H1 (cell line): ENCODE data around the gene CNIH3. TPM values are rescaled to one million over a fixed set of nuclear protein-coding genes. Genes with fewer than 3 reads are reported as not detected.

Experiments
- CTCF ChIA-PET: fragments of 300-600 bp; sonication (Branson Sonifier 250); formaldehyde crosslinking; loops from one replicate; lab custom pipeline; 2021; ENCODE audit not compliant: partially characterized antibody; lab: Charles Lee
- POLR2A ChIA-PET: fragments of 300-600 bp; sonication (Branson Sonifier 250); formaldehyde crosslinking; loops from one replicate; lab custom pipeline; 2021; ENCODE audit warnings: inconsistent platforms; ENCODE audit not compliant: partially characterized antibody; lab: Charles Lee
- DNase-seq, 2 experiments: peaks; one replicate each; pipeline versions ENCODE4 v3.0.0 to v3.0.0-alpha.2; 2010 to 2022; ENCODE audit warnings: low spot score in 2 of 2, low read depth in 1 of 2, mixed read lengths in 1 of 2
- FAIRE-seq: peaks from 2 replicates; lab custom pipeline; 2011; peaks lifted over from hg19 to GRCh38; lab: Jason Lieb, UNC
- H2AFZ ChIP-seq: 2 replicates; pipeline ENCODE4 v1.8.1; 2012; ENCODE audit warnings: low read length, inconsistent platforms
- H2AK5ac ChIP-seq: 2 replicates; pipeline ENCODE4 v1.6.1; 2013; ENCODE audit warnings: low read depth, low read length
- H2BK120ac ChIP-seq: replicated peaks from 2 replicates; pipeline ENCODE3; 2013; ENCODE audit warnings: low read depth, low read length, inconsistent platforms
- H2BK12ac ChIP-seq: 2 replicates; pipeline ENCODE4 v1.6.1; 2013; ENCODE audit warnings: low read depth, low read length
- H2BK15ac ChIP-seq: 2 replicates; pipeline ENCODE4 v1.6.1; 2013; ENCODE audit warnings: low read length
- H2BK20ac ChIP-seq: 2 replicates; pipeline ENCODE4 v1.6.1; 2013; ENCODE audit warnings: low read length
- H2BK5ac ChIP-seq: 2 replicates; pipeline ENCODE4 v1.6.1; 2013; ENCODE audit warnings: low read depth, low read length
- H3K14ac ChIP-seq: 2 replicates; pipeline ENCODE4 v1.6.1; 2013; ENCODE audit warnings: inconsistent platforms; ENCODE audit not compliant: insufficient read length
- H3K18ac ChIP-seq: 2 replicates; pipeline ENCODE4 v1.6.1; 2013; ENCODE audit warnings: low read length; ENCODE audit errors: extremely low read depth
- H3K23ac ChIP-seq: 2 replicates; pipeline ENCODE4 v1.6.1; 2013; ENCODE audit warnings: inconsistent platforms; ENCODE audit not compliant: insufficient read length
- H3K23me2 ChIP-seq: 2 replicates; pipeline ENCODE4 v1.6.1; 2013; ENCODE audit warnings: low read depth, low read length
- H3K27ac ChIP-seq: 2 replicates; pipeline ENCODE4 v1.6.1; 2011; ENCODE audit warnings: low read depth, low read length, inconsistent platforms
- H3K27me3 ChIP-seq, 4 experiments: replicated peaks in 1 of 4; 1 replicate in 1 of 4; 2 replicates in 3 of 4; pipeline versions ENCODE4 v1.6.1 to v1.8.1; 2011 to 2013; ENCODE audit warnings: low read length in 3 of 4, mild to moderate bottlenecking in 3 of 4, inconsistent platforms in 2 of 4, mixed read lengths in 2 of 4, moderate library complexity in 1 of 4; ENCODE audit not compliant: control insufficient read depth in 3 of 4, insufficient read depth in 3 of 4; ENCODE audit errors: extremely low read depth in 1 of 4
- H3K36me3 ChIP-seq, 4 experiments: 2 replicates each; pipeline versions ENCODE4 v1.6.1 to v1.8.1; 2011 to 2013; ENCODE audit warnings: mild to moderate bottlenecking in 4 of 4, low read length in 3 of 4, moderate library complexity in 2 of 4, control low read depth in 1 of 4, inconsistent platforms in 1 of 4; ENCODE audit not compliant: insufficient read depth in 4 of 4, control insufficient read depth in 2 of 4
- H3K4ac ChIP-seq: replicated peaks from 2 replicates; pipeline ENCODE3; 2013; ENCODE audit warnings: low read length, low read depth, mixed read lengths, inconsistent platforms; ENCODE audit not compliant: insufficient read length
- H3K4me1 ChIP-seq, 4 experiments: replicated peaks in 1 of 4; 1 replicate in 1 of 4; 2 replicates in 3 of 4; pipeline versions ENCODE4 v1.6.1 to v1.8.1; 2011 to 2013; ENCODE audit warnings: low read length in 3 of 4, inconsistent platforms in 2 of 4, mixed read lengths in 1 of 4; ENCODE audit not compliant: insufficient read depth in 4 of 4, control insufficient read depth in 3 of 4
- H3K4me2 ChIP-seq, 2 experiments: 2 replicates each; pipeline versions ENCODE4 v1.6.1 to v1.8.1; 2011 to 2013; ENCODE audit warnings: low read depth in 2 of 2, low read length in 2 of 2, control low read depth in 1 of 2, inconsistent platforms in 1 of 2, mild to moderate bottlenecking in 1 of 2; ENCODE audit not compliant: insufficient read depth in 1 of 2
- H3K4me3 ChIP-seq, 4 experiments: fragments of 200-600, 300-600 bp in 1 of 4; sonication (generic), shearing (Covaris generic), sonication (Bioruptor Twin) in 1 of 4; 2 replicates each; pipeline versions ENCODE4 v1.5.1 to v1.8.1; 2011 to 2016; ENCODE audit warnings: low read length in 4 of 4, low read depth in 3 of 4, control low read depth in 2 of 4, inconsistent platforms in 2 of 4, mild to moderate bottlenecking in 2 of 4, mixed read lengths in 1 of 4, moderate library complexity in 1 of 4; ENCODE audit not compliant: insufficient read depth in 2 of 4; ENCODE audit errors: extremely low read depth in 1 of 4
- H3K56ac ChIP-seq: replicated peaks from 2 replicates; pipeline ENCODE3; 2013; ENCODE audit warnings: low read depth, mild to moderate bottlenecking, mixed read lengths, low read length, inconsistent platforms; ENCODE audit not compliant: insufficient read length
- H3K79me1 ChIP-seq: 2 replicates; pipeline ENCODE4 v1.6.1; 2013; ENCODE audit warnings: low read depth, low read length, control low read depth
- H3K79me2 ChIP-seq, 2 experiments: 2 replicates each; pipeline versions ENCODE4 v1.6.1 to v1.8.1; 2012 to 2013; ENCODE audit warnings: low read length in 2 of 2, mild to moderate bottlenecking in 2 of 2, inconsistent platforms in 1 of 2; ENCODE audit not compliant: insufficient read depth in 2 of 2, control insufficient read depth in 1 of 2
- H3K9ac ChIP-seq, 4 experiments: replicated peaks in 1 of 4; 1 replicate in 1 of 4; 2 replicates in 3 of 4; pipeline versions ENCODE4 v1.6.1 to v1.8.1; 2011 to 2013; ENCODE audit warnings: low read depth in 3 of 4, low read length in 3 of 4, control low read depth in 2 of 4, mild to moderate bottlenecking in 2 of 4, moderate library complexity in 2 of 4, inconsistent platforms in 1 of 4; ENCODE audit errors: extremely low read depth in 1 of 4
- H3K9me3 ChIP-seq, 2 experiments: 2 replicates each; pipeline versions ENCODE4 v1.6.1 to v1.8.1; 2012 to 2013; ENCODE audit warnings: mild to moderate bottlenecking in 2 of 2, moderate library complexity in 2 of 2, control low read depth in 1 of 2, inconsistent platforms in 1 of 2, low read depth in 1 of 2, low read length in 1 of 2, mixed read lengths in 1 of 2; ENCODE audit not compliant: insufficient read depth in 2 of 2
- H4K20me1 ChIP-seq, 2 experiments: replicated peaks in 1 of 2; 2 replicates each; pipeline versions ENCODE3 to v1.8.1; 2011 to 2013; ENCODE audit warnings: inconsistent platforms in 2 of 2, low read length in 2 of 2, mild to moderate bottlenecking in 1 of 2; ENCODE audit not compliant: insufficient read depth in 2 of 2, control insufficient read depth in 1 of 2
- H4K5ac ChIP-seq: 2 replicates; pipeline ENCODE4 v1.6.1; 2013; ENCODE audit warnings: low read length, low read depth, mixed read lengths, inconsistent platforms; ENCODE audit not compliant: insufficient read length
- H4K8ac ChIP-seq: 2 replicates; pipeline ENCODE4 v1.8.0; 2013; ENCODE audit warnings: mild to moderate bottlenecking, moderate library complexity, low read length, inconsistent platforms; ENCODE audit not compliant: insufficient read depth; ENCODE audit errors: extremely low read depth
- H4K91ac ChIP-seq: replicated peaks from 2 replicates; pipeline ENCODE3; 2013; ENCODE audit warnings: low read length, mixed read lengths, inconsistent platforms; ENCODE audit not compliant: insufficient read length
- CTBP2 ChIP-seq: IDR thresholded peaks from 2 replicates; pipeline ENCODE4 v1.7.0; 2011; ENCODE audit warnings: borderline replicate concordance, mild to moderate bottlenecking, moderate library complexity, mixed read lengths, low read length; ENCODE audit not compliant: insufficient read depth, insufficient read length
- EGR1 ChIP-seq: IDR thresholded peaks from 2 replicates; pipeline ENCODE4 v1.6.1; 2011; ENCODE audit warnings: low read depth, low read length, borderline replicate concordance
- NANOG ChIP-seq: IDR thresholded peaks from 2 replicates; pipeline ENCODE4 v1.6.1; 2011; ENCODE audit warnings: low read length, low read depth, mild to moderate bottlenecking, inconsistent platforms; ENCODE audit not compliant: insufficient read depth, poor library complexity, severe bottlenecking
- NRF1 ChIP-seq: IDR thresholded peaks from 2 replicates; pipeline ENCODE4 v1.6.1; 2011; ENCODE audit warnings: mild to moderate bottlenecking, low read depth, low read length, improper control_type of control experiment
- POLR2A ChIP-seq, 2 experiments: IDR thresholded peaks; 1 replicate in 1 of 2; 2 replicates in 1 of 2; pipeline ENCODE4 v1.6.1; 2011; ENCODE audit warnings: low read depth in 2 of 2, low read length in 2 of 2, mild to moderate bottlenecking in 2 of 2; ENCODE audit errors: control extremely low read depth in 1 of 2
- RBBP5 ChIP-seq: IDR thresholded peaks from 2 replicates; pipeline ENCODE4 v1.7.1; 2012; ENCODE audit warnings: low read depth, mild to moderate bottlenecking, inconsistent platforms, low read length, moderate library complexity, borderline replicate concordance
- WGBS, 2 experiments: shearing (Covaris generic) in 1 of 2; methylation state at CpG; one replicate each; pipeline versions ENCODE4 v1.1.6 to v1.1.7; 2013 to 2015; ENCODE audit warnings: low lambda C conversion rate in 2 of 2, mixed read lengths in 2 of 2, inconsistent platforms in 1 of 2, low coverage in 1 of 2, missing lambda C conversion rate in 1 of 2; ENCODE audit not compliant: insufficient replicate concordance in 2 of 2, insufficient coverage in 1 of 2, insufficient read length in 1 of 2; ENCODE audit errors: extremely low coverage in 1 of 2, missing lambda C conversion rate in 1 of 2; 5-methylcytosine and 5-hydroxymethylcytosine counted together
- polyA plus RNA-seq, 7 experiments: library from polyadenylated mRNA; depleted of rRNA in 3 of 7; stranded (reverse) in 5 of 7; unstranded in 2 of 7; fragments of >200 nt in 5 of 7; fragments of 200-250 nt in 2 of 7; gene quantifications; 1 replicate in 5 of 7; 2 replicates in 1 of 7; 4 replicates in 1 of 7; pipeline versions ENCODE4 v1.2.1 to v1.2.3, GENCODE V29; 2011 to 2013; ENCODE audit warnings: missing spikeins in 2 of 7, mixed read lengths in 2 of 7
- total RNA-seq: library from RNA; stranded (reverse); fragmentation: NEBNext Ultra II Directional; extraction: Animal tissue kit (Norgen Biotek cat#: 25700); gene quantifications from 2 replicates; pipeline ENCODE4 v1.2.1, GENCODE V29; 2021

The CNIH3 gene
- total and polyA plus RNA-seq, 2 of the 8 experiments (the other 6 are each of a cell fraction or from before 2014, with no cell fraction given), result 3.7 to 5.6 TPM

GRCh38 chr1:224711876-224712275 is 95.8 kb downstream of the CNIH3 start:
- Histone ChIP-seq H3K79me1 (no peaks in the 10 kb centered on the region), H3K14ac (no peak overlapping the region), H2BK5ac (no peak overlapping the region), H3K23me2 (no peaks in the 10 kb centered on the region), H3K56ac (no peak overlapping the region), H3K23ac (no peak overlapping the region), H4K8ac (peak overlapping the region; percentile 28; the same call in 1 of the 2 replicates), H2BK12ac (no peak overlapping the region), H3K4me1 (no peaks in the 10 kb centered on the region), H2BK120ac (no peak overlapping the region), H3K9ac (no peak overlapping the region), H3K18ac (no peak overlapping the region), H3K79me2 (no peaks in the 10 kb centered on the region), H2BK20ac (no peak overlapping the region), H3K27me3 (no peaks in the 10 kb centered on the region), H3K27ac (no peak overlapping the region), H4K91ac (no peak overlapping the region), H3K4me3 (no peak overlapping the region), H3K9me3 (no peaks in the 10 kb centered on the region), H3K4ac (no peak overlapping the region), H2AFZ (no peak overlapping the region), H3K4me2 (no peak overlapping the region), H2BK15ac (no peak overlapping the region), H3K36me3 (no peaks in the 10 kb centered on the region), H4K20me1 (no peaks in the 10 kb centered on the region), H2AK5ac (no peak overlapping the region), H4K5ac (no peak overlapping the region)
- ChIA-PET CTCF (interaction anchor here (0.5 to 1.9 kb wide), 5 partner anchors 15 to 183 kb away, joined by 3 to 5 read pairs (median 3); no protein-coding TSS in a partner anchor), POLR2A (no interaction called here)
- FAIRE-seq (no peak), DNase-seq (no peak)
- TF ChIP-seq NANOG (no peak), NRF1 (no peak), RBBP5 (no peak), EGR1 (no peak), POLR2A (IDR thresholded peaks at IDR 0.05; ENCODE audit: control extremely low read depth in 1 of 2, low read depth in 2 of 2, low read length in 2 of 2) (no peak), CTBP2 (no peak)
- WGBS, 2 experiments, result 95% methylated on average over 3 of the region's 3 CpGs; no CpG with 5 or more reads in 1 of the 2 experiments
